AG09319 (cell line): ENCODE measurements around the gene SPINT3.

Source experiments
- DNase-seq: peaks from one replicate; pipeline ENCODE4 v3.0.0-alpha.2; 2010; ENCODE audit warnings: low read depth; ENCODE audit errors: extremely low read depth
- TF ChIP-seq, protein P1 (sequence below): IDR thresholded peaks from 2 replicates; pipeline ENCODE4 v1.5.1; 2011; ENCODE audit warnings: low read depth, mild to moderate bottlenecking, inconsistent platforms, low read length, moderate library complexity

Gene SPINT3

DNA sequence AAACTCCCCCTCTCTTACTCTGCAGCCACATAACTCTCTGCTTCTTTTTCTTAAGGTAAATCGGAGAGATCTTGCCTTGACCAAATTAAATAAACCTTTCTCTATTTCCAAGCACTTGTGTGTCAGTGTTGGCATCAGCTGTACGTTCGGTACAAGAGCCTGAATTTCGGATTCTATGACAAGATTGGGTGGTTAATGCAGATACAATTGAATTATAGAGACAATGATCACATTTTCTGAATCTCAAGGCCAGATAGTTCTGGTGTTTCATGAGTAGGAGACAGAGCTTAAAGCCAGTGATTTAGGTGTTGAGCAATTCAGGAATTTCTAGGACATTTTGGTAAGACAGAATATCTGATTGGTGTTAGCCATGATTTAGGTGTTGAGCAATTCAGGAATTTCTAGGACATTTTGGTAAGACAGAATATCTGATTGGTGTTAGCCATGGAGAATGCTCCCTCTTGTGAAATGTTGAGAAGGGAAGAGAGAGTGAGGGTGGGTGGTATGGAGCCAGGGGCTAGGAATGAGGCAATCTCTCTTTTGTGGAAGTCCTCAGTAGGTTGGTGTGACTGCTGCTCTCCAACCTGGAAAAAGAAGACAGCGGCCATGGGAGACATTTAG is 5.1 kb downstream of the SPINT3 start:
- TF ChIP-seq, protein P1, sequence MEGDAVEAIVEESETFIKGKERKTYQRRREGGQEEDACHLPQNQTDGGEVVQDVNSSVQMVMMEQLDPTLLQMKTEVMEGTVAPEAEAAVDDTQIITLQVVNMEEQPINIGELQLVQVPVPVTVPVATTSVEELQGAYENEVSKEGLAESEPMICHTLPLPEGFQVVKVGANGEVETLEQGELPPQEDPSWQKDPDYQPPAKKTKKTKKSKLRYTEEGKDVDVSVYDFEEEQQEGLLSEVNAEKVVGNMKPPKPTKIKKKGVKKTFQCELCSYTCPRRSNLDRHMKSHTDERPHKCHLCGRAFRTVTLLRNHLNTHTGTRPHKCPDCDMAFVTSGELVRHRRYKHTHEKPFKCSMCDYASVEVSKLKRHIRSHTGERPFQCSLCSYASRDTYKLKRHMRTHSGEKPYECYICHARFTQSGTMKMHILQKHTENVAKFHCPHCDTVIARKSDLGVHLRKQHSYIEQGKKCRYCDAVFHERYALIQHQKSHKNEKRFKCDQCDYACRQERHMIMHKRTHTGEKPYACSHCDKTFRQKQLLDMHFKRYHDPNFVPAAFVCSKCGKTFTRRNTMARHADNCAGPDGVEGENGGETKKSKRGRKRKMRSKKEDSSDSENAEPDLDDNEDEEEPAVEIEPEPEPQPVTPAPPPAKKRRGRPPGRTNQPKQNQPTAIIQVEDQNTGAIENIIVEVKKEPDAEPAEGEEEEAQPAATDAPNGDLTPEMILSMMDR = no peak
- DNase-seq = no peak

DNA sequence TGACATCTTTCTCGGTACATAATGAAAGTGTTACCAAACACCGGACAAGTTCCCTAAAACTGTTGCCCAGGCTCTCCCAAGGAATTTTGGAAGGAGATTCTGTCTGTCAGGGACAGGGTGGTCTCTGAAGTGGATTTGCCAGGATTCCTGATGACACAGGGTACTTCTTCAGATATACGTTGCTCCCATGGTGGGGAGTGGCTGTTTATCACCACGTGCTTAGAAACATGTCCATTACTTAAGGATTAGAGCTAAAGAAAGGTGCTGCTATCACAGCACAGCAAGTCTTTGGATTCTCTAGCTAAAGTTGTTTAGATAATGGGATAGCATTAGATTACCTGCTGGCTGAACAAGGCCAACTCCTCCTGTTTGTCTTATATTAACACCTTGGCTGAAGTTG is 6.3 kb downstream of the SPINT3 start:
- TF ChIP-seq, protein P1 = no peak
- no peak for DNase-seq

DNA sequence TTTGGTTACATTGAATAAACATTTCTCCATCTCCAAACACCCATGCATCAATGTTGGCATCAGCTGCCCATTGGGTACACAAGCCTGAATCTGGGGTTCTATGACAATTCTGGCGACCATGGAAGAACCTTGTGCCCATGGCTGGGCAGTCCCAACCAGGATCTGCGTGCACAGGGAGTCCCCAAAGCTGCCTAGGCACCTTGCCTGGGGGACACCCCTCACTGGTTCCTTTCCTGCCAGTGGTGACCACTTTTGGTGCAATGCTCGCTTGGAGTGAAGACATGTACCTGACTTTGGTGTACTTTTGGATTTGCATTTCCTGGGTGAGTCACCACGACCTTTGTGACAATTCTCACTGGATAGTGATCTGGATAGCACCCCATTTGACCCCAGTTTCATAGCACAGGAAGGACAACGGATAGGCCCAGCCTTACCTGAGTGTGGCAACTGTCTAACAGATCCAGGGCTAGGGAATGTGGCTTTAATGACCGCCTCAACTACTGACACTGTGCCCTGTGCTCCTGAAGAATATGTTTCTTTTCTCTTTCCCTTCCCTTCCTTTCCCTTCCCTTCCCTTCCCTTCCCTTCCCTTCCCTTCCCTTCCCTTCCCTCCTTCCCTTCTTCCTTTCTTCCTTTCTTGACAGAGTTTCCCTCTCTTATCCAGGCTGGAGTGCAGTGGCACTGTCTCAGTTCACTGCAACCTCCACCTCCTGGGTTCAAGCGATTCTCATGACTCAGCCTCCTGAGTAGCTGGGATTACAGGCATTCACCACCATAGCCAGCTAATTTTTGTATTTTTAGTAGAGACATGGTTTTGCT is 7.1 kb downstream of the SPINT3 start:
- TF ChIP-seq, protein P1 = no peak
- no peak for DNase-seq

DNA sequence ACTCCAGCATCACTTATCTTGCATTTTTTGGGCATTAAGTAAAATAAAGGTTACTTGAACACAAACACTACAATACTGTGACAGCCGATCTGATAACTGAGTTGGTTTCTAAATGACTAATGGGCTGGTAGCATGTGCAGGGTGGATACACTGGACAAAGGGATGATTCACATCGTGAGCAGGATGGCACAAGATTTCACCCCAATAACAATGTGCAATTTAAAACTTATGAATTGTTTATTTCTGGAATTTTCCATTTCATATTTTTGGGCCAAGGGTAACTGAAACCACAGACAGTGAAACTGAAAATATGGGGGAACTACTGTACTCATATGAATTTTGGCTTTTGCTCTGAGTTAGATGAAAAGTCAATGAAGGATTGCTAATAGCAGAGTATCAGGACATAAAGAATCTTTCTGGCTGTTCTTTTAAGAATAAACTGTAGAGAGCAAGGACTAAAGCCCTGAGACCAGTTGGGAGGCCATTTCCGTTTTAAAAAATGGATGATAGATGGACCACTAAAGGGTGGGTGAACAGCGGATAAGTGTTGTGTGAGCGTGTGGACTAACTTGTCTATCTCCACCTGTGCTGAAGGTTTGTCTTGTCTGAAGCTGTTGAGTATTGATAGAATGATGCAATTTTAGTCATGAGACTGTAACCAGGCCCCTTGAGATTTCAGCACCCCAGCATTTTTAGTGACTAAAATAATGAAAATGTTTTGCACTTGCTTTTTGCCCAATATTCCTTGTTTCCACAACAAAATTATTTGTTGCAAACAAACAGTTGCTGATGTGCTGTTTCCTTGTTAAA is 8.2 kb downstream of the SPINT3 start:
- DNase-seq = no peak
- TF ChIP-seq, protein P1 = no peak

DNA sequence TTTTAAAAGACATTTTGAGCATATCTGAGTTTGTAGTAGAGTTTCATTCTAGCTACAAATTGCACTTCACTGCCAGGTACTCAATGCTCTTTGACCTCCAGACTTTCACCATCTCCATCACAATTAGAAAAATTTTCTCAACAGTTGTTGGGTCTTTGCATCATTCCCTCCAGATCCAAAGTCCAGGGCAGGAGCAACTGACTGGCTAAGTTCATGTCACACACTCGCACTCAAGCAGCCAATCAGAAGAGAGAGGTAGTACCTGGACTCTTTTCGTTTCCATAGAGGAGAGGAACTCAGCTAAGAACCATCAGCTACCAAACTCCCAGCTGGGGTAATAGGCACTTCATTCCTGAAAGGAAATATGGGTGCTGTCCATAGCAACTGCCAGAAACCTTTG is 9.0 kb downstream of the SPINT3 start:
- DNase-seq = no peak
- TF ChIP-seq, protein P1 = no peak

DNA sequence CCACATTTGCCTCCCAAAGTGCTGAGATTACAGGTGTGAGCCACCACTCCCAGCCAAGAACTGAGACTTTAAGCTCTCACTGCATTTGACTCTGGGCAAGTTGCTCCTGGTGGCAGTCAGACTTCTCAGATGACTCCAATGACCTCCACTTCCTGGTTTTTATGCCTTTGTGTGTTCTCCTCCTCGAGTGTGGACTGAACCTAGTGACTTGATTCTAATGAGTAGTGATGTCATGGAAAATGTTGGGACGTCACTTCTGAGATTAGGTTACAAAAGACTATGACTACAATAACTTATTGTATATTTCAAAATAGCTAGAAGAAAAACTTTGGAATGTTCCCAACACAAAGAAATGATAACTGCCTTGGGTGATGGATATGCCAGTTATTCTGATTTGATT is 12.0 kb downstream of the SPINT3 start:
- no peak for DNase-seq
- TF ChIP-seq, protein P1 = no peak

DNA sequence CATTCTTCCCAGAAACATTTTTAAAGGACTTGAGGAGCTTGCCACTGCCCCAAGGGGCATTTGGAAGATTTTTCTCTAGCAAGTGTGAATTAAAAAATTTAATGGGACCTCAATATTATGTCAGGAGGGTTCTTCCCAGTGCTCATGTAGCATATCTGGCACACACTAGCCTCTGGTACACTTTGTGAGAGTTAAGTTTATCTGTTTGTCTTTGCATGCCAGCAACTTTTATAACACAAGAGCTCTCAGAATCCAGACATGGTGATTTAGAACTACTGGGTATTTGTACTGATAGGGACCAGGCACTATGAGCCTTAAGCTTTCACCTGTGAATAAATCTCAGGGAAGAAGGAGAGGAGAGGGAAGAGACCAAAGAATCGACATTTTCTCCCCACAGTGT is 12.9 kb downstream of the SPINT3 start:
- no peak for DNase-seq
- TF ChIP-seq, protein P1 = no peak
